Measurements from ENCODE around the gene FAM98A. TPM values are rescaled to one million over a fixed set of nuclear protein-coding genes. Genes with fewer than 3 reads are reported as not detected.

The FAM98A gene
- total RNA-seq, 1 donor from 2014 or later, result 15.8 TPM

DNA sequence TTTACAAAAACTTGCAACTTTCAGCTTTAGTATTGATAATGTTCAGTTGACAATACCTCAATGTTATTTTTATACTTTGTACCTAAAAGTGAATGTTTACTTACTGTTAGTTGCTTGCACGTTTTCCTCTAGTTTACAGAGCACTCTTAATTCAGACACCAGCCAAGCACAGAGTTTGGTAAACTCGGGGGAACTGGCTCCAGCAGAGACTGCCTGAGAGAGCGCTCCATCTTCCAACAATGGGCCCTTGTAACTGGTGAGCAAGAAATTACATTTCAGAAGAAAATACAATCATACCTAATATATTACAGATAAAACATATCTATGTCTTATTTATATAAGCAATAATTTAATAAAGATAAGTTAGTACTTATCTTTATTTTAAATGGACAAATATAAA lies 3.7 kb downstream of the FAM98A start:
- DNase-seq, result no peak

GRCh38 chr2:33589444-33589843 lies 9.7 kb downstream of the FAM98A start:
- no peak for DNase-seq

DNA sequence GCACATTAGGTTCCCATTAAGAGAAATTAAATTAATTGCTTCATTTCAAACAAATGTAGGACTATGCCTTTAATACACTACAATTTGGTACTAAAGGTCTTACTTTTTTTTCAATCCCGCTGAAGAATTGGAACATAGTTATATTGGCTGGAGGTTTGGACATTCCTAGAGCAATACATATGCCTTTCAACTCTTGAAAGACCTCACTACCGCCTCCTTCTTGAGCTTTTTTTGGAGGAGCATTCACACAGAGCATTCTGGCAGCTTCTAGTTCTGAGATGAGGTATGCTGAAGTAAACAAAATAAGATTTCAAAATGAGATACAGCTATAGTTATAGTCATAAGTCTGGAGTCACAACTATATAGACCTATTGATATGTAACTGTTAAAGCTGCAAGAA lies 10.9 kb downstream of the FAM98A start:
- DNase-seq, result no peak

GRCh38 chr2:33586766-33587165 lies 12.3 kb downstream of the FAM98A start:
- no peak for DNase-seq

- no peak for DNase-seq
Measured at GRCh38 chr2:33583194-33583938, 15.7 kb downstream of the FAM98A start.

GRCh38 chr2:33581872-33582271 lies 17.2 kb downstream of the FAM98A start:
- no peak for DNase-seq

GRCh38 chr2:33579227-33579626 lies 19.9 kb downstream of the FAM98A start:
- no peak for DNase-seq

DNA sequence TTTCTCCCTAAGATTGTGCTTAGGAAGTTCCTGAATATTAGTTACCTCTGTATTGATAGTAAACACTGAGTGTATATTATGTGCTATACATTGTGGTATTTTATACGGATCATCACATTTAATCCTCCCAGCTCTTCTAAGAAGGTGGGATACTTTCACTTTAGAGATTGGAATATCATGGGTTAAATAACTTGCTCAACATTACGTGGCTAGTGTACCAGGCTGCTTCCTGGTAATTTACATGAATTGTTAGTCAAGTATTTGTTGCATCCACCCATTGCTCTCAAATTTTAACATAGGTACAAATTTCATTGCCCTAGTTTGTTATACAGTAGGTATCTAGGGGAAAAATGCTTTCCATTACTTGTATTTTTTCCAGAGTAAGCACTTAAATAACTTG lies 21.4 kb downstream of the FAM98A start:
- DNase-seq, result no peak

DNA sequence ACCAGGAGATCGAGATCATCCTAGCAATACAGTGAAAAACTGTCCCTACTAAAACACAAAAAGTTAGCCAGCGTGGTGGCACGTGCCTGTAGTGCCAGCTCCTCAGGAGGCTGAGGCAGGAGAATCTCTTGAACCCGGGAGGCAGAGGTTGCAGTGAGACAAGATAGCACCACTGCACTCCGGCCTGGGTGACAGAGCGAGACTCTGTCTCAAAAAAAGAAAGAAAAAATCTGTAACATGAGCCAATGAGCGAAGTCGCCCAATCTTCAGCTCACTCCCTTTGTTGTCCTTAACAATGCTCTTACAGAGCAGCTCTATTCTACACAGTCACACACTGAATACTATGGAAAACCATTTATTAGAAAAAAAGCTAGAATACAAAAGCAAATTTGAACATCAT lies 22.0 kb downstream of the FAM98A start:
- DNase-seq, result no peak

DNA sequence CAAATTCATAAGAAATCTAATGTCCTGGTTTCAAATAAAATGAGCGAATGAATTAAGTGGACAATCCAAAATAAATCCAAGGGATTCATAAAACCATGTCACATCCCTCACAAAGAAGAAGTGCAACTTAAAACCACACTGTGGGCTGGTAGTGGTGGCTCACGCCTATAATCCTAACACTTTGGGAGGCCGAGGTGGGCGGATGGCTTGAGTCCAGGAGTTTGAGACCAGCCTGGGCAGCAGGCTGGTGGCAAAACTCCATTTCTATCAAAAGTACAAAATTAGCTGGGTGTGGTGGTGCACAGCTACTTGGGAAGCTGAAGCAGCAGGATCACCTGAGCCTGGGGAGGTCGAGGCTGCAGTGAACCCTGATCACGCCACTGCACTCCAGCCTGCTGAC lies 25.4 kb downstream of the FAM98A start:
- no peak for DNase-seq

DNA sequence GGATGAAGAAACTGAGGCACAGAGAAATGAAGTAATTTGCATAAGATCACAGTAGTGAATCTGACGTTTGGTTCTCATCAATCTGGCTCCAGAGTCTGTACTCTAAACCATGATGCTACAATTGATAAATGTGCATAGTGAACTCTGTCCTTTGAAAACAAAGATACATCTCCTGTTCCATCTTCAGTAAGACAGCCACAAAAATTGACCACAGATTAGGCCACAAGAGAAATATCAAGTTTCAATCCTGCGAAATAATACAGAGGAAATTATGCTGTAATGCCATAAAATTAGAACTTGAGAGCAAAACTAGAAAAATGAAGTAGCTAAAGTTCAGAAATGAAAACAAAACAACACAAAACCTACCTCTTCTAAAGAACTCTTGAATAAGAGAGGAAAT lies 28.4 kb downstream of the FAM98A start:
- no peak for DNase-seq

DNA sequence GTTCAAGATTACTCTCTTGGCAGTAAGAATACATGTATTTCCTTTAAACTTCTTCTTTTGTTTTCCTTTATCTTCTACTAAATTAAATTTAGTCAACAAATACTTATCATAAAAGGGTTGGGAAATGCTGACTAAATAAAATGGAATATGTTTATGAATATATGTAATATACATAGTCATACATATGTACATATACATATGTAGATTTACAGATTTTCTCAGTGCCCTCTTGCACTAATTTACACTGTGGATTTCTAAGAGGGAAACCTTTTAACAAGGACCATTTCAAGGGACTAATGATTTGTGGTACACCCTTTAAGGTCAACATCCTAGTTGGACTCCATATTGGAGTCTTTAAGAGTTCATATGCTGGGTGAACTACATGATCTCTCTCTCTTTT lies 37.2 kb downstream of the FAM98A start:
- DNase-seq, result no peak

DNA sequence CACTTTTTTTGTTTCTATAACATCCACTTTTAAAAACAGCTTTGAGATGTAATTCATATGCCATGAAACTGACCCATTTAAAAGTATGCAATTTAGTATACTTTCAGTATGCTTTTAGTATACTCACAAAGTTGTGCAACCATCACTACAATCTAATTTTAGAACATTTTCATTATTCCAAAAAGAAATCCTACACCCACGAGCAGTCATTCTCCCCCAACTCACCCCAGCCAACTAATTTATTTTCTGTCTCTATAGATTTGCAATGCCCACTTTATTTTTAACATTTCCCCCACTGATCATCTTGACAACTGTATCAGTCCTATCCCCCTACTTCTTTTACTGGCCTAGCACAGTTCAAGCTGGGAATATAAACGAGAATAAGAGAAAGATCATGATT lies 39.1 kb downstream of the FAM98A start:
- DNase-seq, result no peak

- no peak for DNase-seq
Measured at GRCh38 chr2:33559328-33559727, 39.8 kb downstream of the FAM98A start.

DNA sequence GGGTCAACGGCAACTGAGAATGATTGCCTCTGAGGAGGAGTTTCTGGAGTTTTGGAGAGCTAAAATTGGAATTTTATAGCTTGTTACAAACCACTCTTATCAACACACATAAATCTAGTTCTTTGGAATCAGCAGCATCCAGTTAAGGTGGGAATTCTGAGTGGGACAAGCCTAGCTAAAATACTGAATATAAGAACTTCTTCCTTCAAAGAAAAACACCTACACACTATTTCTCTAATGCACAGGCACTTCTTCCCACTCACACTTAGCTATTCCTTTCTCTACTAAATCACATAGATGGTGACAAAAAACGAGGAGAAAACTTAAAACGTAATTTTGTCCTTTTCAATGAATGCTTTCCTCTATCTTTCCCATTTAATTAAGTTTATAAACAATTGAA lies 43.4 kb downstream of the FAM98A start:
- DNase-seq, result no peak

DNA sequence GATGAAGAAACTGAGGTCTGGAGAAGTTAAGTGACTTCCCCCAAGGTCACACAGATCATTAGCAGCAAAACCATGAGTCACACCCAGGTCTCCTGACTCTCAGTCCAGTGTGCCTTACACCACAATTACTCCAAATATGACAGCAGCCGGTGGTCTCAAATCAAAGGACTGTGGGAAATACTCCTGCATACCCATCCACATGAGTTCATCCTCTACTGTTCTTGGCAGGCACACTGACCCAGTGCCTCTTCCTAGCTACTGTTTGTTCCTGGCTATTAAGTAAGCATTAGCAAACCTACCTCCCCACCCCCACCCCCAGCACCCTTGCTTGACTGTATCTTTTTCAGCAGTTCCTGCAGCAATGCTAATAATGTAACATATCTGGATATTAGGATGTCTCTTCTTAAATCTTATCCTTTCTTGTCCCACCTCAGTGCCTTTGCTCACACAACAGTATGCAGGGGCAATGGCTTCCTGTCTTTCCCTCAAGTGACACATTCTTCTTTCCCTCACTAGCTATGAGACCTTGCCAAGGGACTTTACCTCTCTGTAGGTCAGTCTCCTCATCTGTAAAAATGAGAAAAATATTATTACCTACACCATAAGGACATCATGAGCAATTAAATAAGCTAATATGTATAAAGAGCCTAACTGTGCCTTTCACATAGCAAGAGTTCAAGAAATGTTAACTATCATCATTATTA lies 46.2 kb downstream of the FAM98A start:
- no peak for DNase-seq

- no peak for DNase-seq
Measured at GRCh38 chr2:33550206-33550605, 48.9 kb downstream of the FAM98A start.

GRCh38 chr2:33541243-33541642 lies 57.9 kb downstream of the FAM98A start:
- DNase-seq, result no peak

DNA sequence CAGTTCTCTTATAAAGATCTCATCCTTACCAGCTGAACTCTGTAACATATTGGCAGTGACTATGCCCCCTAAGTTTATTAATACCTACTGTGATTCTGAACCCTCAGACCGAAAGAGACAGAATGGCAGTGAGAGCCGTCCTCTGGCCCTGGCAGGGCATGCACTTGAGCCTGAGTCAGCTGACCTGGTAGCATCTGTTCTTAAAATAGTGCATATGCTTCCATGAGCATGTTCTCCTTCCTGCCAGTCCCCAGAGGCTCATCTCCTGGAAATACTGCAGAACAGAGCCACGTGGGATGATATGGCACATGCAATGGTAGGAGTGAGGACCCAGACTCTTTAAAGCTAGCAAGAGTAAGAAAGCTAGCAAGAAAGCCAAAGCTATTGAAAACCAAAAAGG lies 63.7 kb downstream of the FAM98A start:
- no peak for DNase-seq

Small RNA genes within 50 kb of the gene (small RNA-seq; reads per million reads assigned to genes)
- gene ATP6V0E1P3, result not detected

Other genes starting within 250 kb of the FAM98A start
- gene RASGRP3, start 122.7 kb downstream of the FAM98A start, total RNA-seq, result 11.1 TPM

All from occipital lobe (tissue), 3 donors.